K562 (cell line): Measurements from ENCODE around the gene UBFD1. TPM values are rescaled to one million over a fixed set of nuclear protein-coding genes. Genes with fewer than 3 reads are reported as not detected.

Experiments used
- ARID2 ChIP-seq: fragments of 450-650 bp; IDR thresholded peaks from 2 replicates; pipeline ENCODE4 v1.6.1; 2017; ENCODE audit warnings: antibody characterized with exemption, mild to moderate bottlenecking
- CBFB ChIP-seq: sonication (generic); formaldehyde crosslinking; IDR thresholded peaks from 2 replicates; pipeline ENCODE4 v1.4.0; 2020; ENCODE audit warnings: mild to moderate bottlenecking, missing genetic modification reagents
- CC2D1A ChIP-seq: fragments of 450-650 bp; IDR thresholded peaks from 2 replicates; pipeline ENCODE4 v1.6.1; 2017; ENCODE audit warnings: mild to moderate bottlenecking
- CEBPG ChIP-seq, 3 experiments: fragments of 200-800 bp in 1 of 3; sonication (Bioruptor generic) in 1 of 3; sonication (generic) in 1 of 3; formaldehyde crosslinking in 1 of 3; IDR thresholded peaks in 2 of 3; conservative IDR thresholded peaks in 1 of 3; 2 replicates each; pipeline versions ENCODE4 v1.6.1 to v1.8.0; 2016 to 2022; ENCODE audit warnings: missing compliant biosample characterization in 2 of 3, missing genetic modification characterization in 2 of 3, mild to moderate bottlenecking in 1 of 3, missing genetic modification reagents in 1 of 3
- DPF2 ChIP-seq: fragments of 450-650 bp; IDR thresholded peaks from 2 replicates; pipeline ENCODE4 v1.6.1; 2016
- FOXK1 ChIP-seq: sonication (generic); formaldehyde crosslinking; IDR thresholded peaks from 2 replicates; pipeline ENCODE4 v1.8.0; 2022; ENCODE audit warnings: missing genetic modification reagents, mild to moderate bottlenecking, borderline replicate concordance
- FOXM1 ChIP-seq, 2 experiments: fragments of 450-650 bp in 1 of 2; sonication (generic) in 1 of 2; formaldehyde crosslinking in 1 of 2; IDR thresholded peaks; 2 replicates each; pipeline versions ENCODE4 v1.6.1 to v1.9.0; 2017 to 2022; ENCODE audit warnings: low read depth in 2 of 2, mild to moderate bottlenecking in 2 of 2, missing genetic modification reagents in 1 of 2, moderate library complexity in 1 of 2
- FOXP4 ChIP-seq: sonication (generic); formaldehyde crosslinking; IDR thresholded peaks from 2 replicates; pipeline ENCODE4 v1.8.0; 2022; ENCODE audit warnings: mild to moderate bottlenecking, missing genetic modification reagents, borderline replicate concordance
- FUS ChIP-seq: fragments of 200-400 bp; formaldehyde crosslinking; optimal IDR thresholded peaks from 2 replicates; pipeline ENCODE3; 2017; ENCODE audit warnings: low read depth, low read length
- HOXB6 ChIP-seq: fragments of 250-450 bp; sonication (Bioruptor Pico); IDR thresholded peaks from 2 replicates; pipeline ENCODE4 v1.5.1; 2022; ENCODE audit warnings: mild to moderate bottlenecking, borderline replicate concordance
- KAT2B ChIP-seq: IDR thresholded peaks from one replicate; pipeline ENCODE4 v1.6.1; 2012; ENCODE audit warnings: low read depth, mild to moderate bottlenecking, control low read depth, inconsistent platforms, low read length, moderate library complexity
- L3MBTL2 ChIP-seq: fragments of 450-650 bp; IDR thresholded peaks from 2 replicates; pipeline ENCODE4 v1.6.1; 2016; ENCODE audit warnings: mild to moderate bottlenecking, moderate library complexity
- MLX ChIP-seq, 2 experiments: fragments of 450-650 bp in 1 of 2; sonication (generic) in 1 of 2; formaldehyde crosslinking; conservative IDR thresholded peaks; 2 replicates each; pipeline versions ENCODE4 v1.4.0 to v1.8.1; 2020 to 2022; ENCODE audit warnings: mild to moderate bottlenecking in 1 of 2, missing genetic modification reagents in 1 of 2
- MTA2 ChIP-seq: fragments of 450-650 bp; IDR thresholded peaks from 2 replicates; pipeline ENCODE4 v1.6.1; 2016; ENCODE audit warnings: low read depth
- NBN ChIP-seq: fragments of 450-650 bp; IDR thresholded peaks from 2 replicates; pipeline ENCODE4 v1.6.1; 2016; ENCODE audit warnings: low read depth, mild to moderate bottlenecking
- POLR3A ChIP-seq: IDR thresholded peaks from 2 replicates; pipeline ENCODE4 v1.6.1; 2011; ENCODE audit warnings: borderline replicate concordance, mild to moderate bottlenecking, moderate library complexity; ENCODE audit not compliant: insufficient read length, insufficient read depth; ENCODE audit errors: extremely low read depth
- POU5F1 ChIP-seq: fragments of 150-350 bp; IDR thresholded peaks from 2 replicates; pipeline ENCODE4 v1.6.1; 2014; ENCODE audit warnings: borderline replicate concordance, low read length, low read depth, mild to moderate bottlenecking; ENCODE audit not compliant: partially characterized antibody
- RBM25 ChIP-seq: fragments of 200-400 bp; formaldehyde crosslinking; IDR thresholded peaks from 2 replicates; pipeline ENCODE4 v1.6.1; 2018; ENCODE audit warnings: low read length, low read depth, moderate library complexity; ENCODE audit not compliant: severe bottlenecking
- SRSF3 ChIP-seq: fragments of 200-400 bp; formaldehyde crosslinking; IDR thresholded peaks from 2 replicates; pipeline ENCODE4 v1.6.1; 2016; ENCODE audit warnings: mild to moderate bottlenecking, low read length, moderate library complexity; ENCODE audit not compliant: insufficient read depth
- THAP7 ChIP-seq: fragments of 250-450 bp; sonication (Bioruptor Pico); IDR thresholded peaks from 2 replicates; pipeline ENCODE4 v1.5.0; 2021
- THRAP3 ChIP-seq: fragments of 450-650 bp; IDR thresholded peaks from 2 replicates; pipeline ENCODE4 v1.6.1; 2016; ENCODE audit warnings: mild to moderate bottlenecking, inconsistent platforms, borderline replicate concordance
- WHSC1 ChIP-seq: IDR thresholded peaks from one replicate; pipeline ENCODE4 v1.6.1; 2012; ENCODE audit warnings: low read length, control low read depth, inconsistent platforms
- ZNF165 ChIP-seq: fragments of 250-450 bp; sonication (Bioruptor Pico); IDR thresholded peaks from 2 replicates; pipeline ENCODE4 v1.4.0; 2020; ENCODE audit warnings: borderline replicate concordance
- ZNF444 ChIP-seq: fragments of 250-450 bp; sonication (Bioruptor Pico); IDR thresholded peaks from 2 replicates; pipeline ENCODE4 v1.4.0; 2020; ENCODE audit warnings: mild to moderate bottlenecking, moderate library complexity
- ZNF644 ChIP-seq: fragments of 200-800 bp; sonication (Bioruptor generic); IDR thresholded peaks from 2 replicates; pipeline ENCODE4 v1.6.1; 2016; ENCODE audit warnings: low read depth, missing genetic modification characterization, missing compliant biosample characterization
- polyA plus RNA-seq, 8 experiments: library from polyadenylated mRNA; depleted of rRNA in 4 of 8; stranded (reverse) in 5 of 8; unstranded in 3 of 8; fragments of >200 nt; fragmentation: Nextera tagmentation in 2 of 8; fragmentation: Illumina TruSeq in 1 of 8; extraction: Ambion mirVana in 2 of 8; extraction: Trizol in 1 of 8; gene quantifications; 2 replicates each; pipeline versions ENCODE4 v1.2.1 to v1.2.3, GENCODE V29; 2011 to 2014; ENCODE audit warnings: inconsistent platforms in 1 of 8, missing spikeins in 1 of 8
- total RNA-seq, 7 experiments: library from RNA; depleted of rRNA in 6 of 7; stranded (reverse); fragments of >200 nt in 6 of 7; fragmentation: Illumina TruSeq in 2 of 7; extraction: Trizol in 2 of 7; gene quantifications; 2 replicates each; pipeline versions ENCODE4 v1.2.1 to v1.2.3, GENCODE V29; 2011 to 2021; ENCODE audit warnings: low replicate concordance in 1 of 7

The UBFD1 gene
- total and polyA plus RNA-seq, 9 of the 15 experiments (the other 6 are each of a cell fraction or from before 2014, with no cell fraction given), result 10.7 to 66.2 (median 34.0) TPM

GRCh38 chr16:23556881-23557778, at the start of gene UBFD1, which contains the start of gene EARS2 (continued):
- no peak for TF ChIP-seq THAP7 (CRISPR knock-in tag)
- no peak for TF ChIP-seq CEBPG (CRISPR knock-in tag; IDR thresholded peaks at IDR 0.05)
- TF ChIP-seq CEBPG (tag; conservative IDR thresholded peaks at IDR 0.05 in 1 of 2, IDR thresholded peaks at IDR 0.05 in 1 of 2), result no peak
- peak; percentile 34; the same call in 1 of the 2 replicates for TF ChIP-seq DPF2
- peak; percentile 39; the same call in 1 of the 2 replicates for TF ChIP-seq FOXM1 (IDR thresholded peaks at IDR 0.05; ENCODE audit: low read depth)
- TF ChIP-seq FOXM1 (CRISPR knock-in tag; IDR thresholded peaks at IDR 0.05; ENCODE audit: low read depth), result no peak; the same call in 1 of the 2 replicates
- TF ChIP-seq KAT2B, result no peak
- peak; percentile 57 for TF ChIP-seq FUS
- TF ChIP-seq HOXB6 (CRISPR knock-in tag), result no peak
- peak; percentile 61 for TF ChIP-seq NBN
- no peak for TF ChIP-seq FOXP4
- TF ChIP-seq FOXK1 (CRISPR knock-in tag), result peak; percentile 69; the same call in 1 of the 2 replicates
- TF ChIP-seq RBM25, result peak; percentile 97
- no peak for TF ChIP-seq ZNF444
- TF ChIP-seq ARID2, result no peak
- no peak for TF ChIP-seq POU5F1
- TF ChIP-seq SRSF3, result no peak
- no peak for TF ChIP-seq ZNF165
- no peak for TF ChIP-seq POLR3A
- TF ChIP-seq L3MBTL2, result peak; percentile 92
- TF ChIP-seq CBFB (CRISPR knock-in tag), result no peak
- TF ChIP-seq THRAP3, result no peak
- no peak for TF ChIP-seq MTA2
- TF ChIP-seq ZNF644 (tag), result no peak; the same call in 1 of the 2 replicates
- no peak for TF ChIP-seq WHSC1
- peak; percentile 62 for TF ChIP-seq CC2D1A
- TF ChIP-seq MLX (CRISPR knock-in tag; conservative IDR thresholded peaks at IDR 0.05), result no peak
